GM21447 (cell line): ENCODE measurements around the gene MEIKIN.

Experiments used
- ATAC-seq: cut with Tn5 transposase; IDR thresholded peaks from one replicate; pipeline ENCODE4 v1.9.1; 2021; ENCODE audit not compliant: unreplicated experiment

Gene MEIKIN

DNA sequence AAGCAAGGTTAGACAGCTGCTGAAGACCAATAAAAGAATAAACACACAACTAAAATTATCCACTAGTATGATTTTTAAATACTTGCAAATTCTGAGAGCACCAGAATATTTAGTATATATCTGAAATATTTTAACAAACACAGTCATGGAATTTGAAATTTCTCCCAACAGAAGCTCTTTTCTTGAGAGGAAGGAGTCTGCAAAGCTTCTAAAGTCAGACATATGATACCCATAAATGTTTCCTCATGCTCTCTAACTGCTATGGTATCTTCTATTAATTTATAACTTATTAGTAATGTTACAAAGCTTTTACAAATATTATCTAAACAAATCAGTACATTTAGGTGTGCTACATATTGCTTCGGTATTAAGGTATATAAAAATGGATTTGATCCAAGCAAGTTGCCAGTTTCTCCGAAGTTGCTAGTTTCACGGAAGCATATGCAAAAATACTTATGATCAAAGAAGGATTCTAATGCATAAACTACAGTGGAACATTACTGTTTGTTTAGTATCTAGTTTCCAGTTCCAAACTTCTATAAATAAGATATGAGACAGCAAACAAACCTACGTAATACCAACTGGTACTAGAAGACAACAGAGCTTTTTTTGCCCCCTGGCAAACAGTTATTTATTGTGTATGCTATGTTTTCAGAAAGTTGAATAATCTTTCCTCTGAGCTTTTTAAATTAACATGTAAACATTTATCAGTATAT, 170.7 kb downstream of the MEIKIN start:
- no peak for ATAC-seq

DNA sequence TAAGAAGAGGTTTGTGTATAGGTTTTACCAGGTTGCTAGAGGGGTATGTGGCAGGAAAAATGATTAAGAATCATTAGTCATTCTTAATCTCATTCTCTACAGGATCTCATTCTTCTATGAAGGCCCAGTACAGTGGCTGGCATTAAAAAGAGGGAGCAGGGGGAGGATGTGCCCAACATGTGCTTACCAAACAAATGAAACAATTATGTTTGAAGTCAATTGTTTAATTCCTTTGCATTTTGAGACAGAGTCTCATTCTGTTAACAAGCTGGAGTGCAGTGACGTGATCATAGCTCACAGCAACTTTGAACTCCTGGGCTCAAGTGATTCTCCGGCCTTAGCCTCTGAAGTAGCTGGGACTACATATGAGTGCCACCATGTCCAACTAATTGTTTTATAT, 171.7 kb downstream of the MEIKIN start:
- ATAC-seq = no peak

- ATAC-seq = no peak
Observed at GRCh38 chr5:131771692-131772091, 173.8 kb downstream of the MEIKIN start.

DNA sequence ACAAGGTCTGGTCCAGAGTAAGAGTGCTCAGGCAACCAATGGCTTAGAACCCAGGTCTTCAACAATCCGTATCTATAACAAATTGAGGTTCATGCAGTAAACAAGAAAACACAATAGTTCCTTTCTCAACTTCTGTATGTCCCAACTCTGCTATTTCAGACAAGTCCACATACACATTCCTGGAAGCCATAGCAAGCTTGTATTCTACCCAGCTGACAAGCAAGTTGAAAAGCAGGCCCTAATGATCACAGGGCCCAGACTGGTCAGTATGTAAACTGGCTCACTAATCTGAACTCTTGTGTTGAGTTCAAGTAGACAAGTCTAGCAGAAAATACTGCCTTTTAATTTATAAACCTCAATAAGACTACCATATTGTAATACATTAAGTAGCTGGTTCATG, 175.5 kb downstream of the MEIKIN start:
- ATAC-seq = no peak

- no peak for ATAC-seq
Observed at GRCh38 chr5:131769336-131769735, 176.1 kb downstream of the MEIKIN start.

DNA sequence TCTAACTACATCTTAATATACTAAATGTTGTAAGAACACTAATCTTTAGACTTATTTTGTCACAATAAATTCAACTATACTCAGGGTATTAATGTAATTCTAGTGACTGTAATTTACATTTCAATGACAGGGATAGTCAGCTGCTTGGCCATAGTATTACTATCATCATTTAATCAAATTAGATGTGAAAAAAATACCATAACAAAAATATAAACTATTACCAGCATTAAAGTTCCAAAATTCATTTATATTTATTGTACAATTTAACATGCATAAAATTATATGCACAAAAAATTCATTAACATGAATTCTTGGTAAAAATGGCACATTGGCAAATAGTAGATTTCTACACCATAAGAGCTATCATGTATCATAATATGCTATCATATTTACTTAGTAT, 177.6 kb downstream of the MEIKIN start:
- ATAC-seq = no peak

DNA sequence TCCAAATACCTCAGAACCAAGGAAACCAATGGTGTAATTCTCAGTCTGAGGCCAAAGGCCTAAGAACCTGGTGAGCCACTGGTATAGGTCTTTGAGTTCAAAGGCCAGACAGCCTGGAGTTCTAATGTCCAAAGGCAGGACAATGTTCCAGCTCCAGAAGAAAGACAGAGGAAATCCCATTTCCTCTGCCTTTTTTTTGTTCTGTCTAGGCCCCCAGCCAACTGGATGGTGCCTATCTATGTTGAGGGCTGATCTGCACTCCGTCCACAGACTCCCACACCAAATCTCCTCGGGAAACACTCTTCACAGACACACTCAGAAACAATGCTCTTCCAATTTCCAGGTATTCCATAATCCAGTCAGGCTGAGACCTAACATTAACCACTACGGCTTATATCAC, 178.8 kb downstream of the MEIKIN start:
- ATAC-seq = no peak

- ATAC-seq = no peak
Observed at GRCh38 chr5:131765261-131765660, 180.2 kb downstream of the MEIKIN start.

DNA sequence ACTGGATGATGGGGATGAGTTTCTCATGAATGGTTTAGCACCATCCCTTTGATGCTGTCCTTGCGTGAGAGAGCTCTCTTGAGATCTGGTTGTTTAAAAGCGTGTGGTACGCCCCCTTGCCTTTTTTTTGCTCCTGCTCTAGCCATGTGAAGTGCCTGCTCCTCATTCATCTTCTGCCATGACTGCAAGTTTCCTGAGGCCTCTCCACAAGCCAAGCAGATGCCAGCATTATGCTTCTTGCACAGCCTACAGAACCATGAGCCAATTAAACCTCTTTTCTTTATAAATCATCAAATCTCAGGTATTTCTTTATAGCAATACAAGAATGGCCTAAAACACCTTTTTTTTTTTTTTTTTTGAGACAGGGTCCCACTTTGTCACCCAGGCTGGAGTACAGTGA, 181.5 kb downstream of the MEIKIN start:
- ATAC-seq = no peak

DNA sequence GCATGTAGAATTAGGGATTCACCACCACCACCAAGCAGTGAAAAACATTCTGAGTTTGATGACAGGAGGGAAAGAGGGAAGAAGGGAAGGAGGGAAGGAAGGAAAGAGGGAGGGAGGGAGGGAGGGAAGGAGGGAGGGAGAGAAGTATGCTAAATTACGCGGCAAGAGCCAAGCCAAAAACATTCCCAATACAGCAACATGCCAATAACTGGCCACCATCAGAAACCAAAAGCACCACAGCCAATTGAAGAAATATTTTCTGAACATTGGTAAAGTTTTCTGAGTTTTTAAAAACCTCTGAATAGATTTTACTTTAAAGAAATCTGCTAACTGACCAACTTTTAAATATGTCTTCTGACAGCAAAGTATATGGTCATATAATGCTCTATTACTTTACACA, 184.7 kb downstream of the MEIKIN start:
- ATAC-seq = no peak

GRCh38 chr5:131759704-131760103, 185.8 kb downstream of the MEIKIN start:
- ATAC-seq = no peak

- ATAC-seq = no peak
Observed at GRCh38 chr5:131758520-131758900, 187.0 kb downstream of the MEIKIN start.

DNA sequence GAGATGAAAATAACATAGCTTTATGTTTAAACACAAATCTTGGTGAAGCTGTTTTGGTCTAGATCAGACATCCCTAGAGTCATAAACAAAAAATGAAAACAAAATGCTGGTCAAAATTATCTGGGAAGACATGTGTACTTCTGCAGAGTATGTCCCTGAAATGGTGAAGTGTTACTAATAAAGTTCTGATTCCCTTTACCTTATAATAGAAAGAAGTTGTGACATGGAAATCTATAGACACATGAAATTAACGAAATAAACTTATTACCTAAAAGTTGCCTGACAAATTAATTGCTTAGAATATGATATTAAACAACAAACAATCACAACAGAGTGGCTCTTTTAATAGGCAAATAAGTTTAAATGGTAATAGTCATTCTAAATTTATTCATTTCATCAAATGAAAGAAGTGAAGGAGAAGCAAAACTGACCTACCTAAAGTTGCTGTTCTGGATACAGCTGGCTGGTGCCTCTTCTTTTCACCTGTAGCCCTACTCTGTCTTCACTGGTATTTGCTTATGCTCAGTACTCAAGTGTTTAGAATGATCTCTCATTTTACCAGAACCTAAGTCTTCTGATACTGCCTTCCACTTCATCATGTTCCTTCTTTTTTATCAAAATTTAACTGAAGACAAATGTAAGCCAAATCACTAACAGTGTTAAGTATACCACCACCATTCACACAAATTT, 187.5 kb downstream of the MEIKIN start:
- no peak for ATAC-seq
